ENCODE measurements around the gene C1orf159. TPM values are rescaled to one million over a fixed set of nuclear protein-coding genes. Genes with fewer than 3 reads are reported as not detected.

C1orf159 gene
- total and polyA plus RNA-seq, 2 of the 8 experiments (the other 6 are each of a cell fraction or from before 2014, with no cell fraction given), result 10.0 to 10.9 TPM

DNA sequence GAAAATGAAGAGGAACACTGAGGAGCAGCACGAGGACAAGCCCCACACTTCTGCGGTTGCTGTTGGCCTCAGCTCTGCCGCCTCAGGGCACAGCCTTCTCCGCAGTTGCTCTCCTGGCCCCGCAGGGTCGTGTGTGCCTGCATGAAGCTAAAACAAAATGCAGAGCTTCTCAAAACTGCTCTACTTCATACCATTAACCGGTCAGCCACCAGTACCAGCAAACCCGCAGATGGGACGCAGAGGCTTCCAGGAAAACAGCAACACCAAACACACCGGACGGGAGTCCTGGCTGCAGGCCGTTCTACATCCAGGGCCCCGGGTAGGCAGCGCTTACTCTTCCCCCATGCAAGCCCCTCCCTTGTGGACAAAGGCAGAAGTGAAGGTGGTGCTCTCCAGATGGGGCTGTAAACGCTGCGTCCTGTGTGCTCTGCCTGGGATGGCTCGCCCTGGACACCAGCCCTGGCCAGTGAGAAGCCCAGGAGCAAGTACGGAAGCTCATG is 7.1 kb upstream of the C1orf159 start:
- H3K9ac ChIP-seq (replicated peaks in 1 of 4; ENCODE audit: extremely low read depth in 1 of 4, low read depth in 3 of 4, low read length in 3 of 4), result no peak overlapping the region
- H3K4ac ChIP-seq (replicated peaks; ENCODE audit: insufficient read length, low read depth, low read length), result no peak overlapping the region
- H3K79me2 ChIP-seq (ENCODE audit: control insufficient read depth in 1 of 2, insufficient read depth in 2 of 2, low read length in 2 of 2), result no peaks in the 10 kb centered on the region
- H3K4me3 ChIP-seq (ENCODE audit: extremely low read depth in 1 of 4, insufficient read depth in 2 of 4, low read depth in 3 of 4, low read length in 4 of 4), result no peak overlapping the region
- H3K4me2 ChIP-seq (ENCODE audit: insufficient read depth in 1 of 2, low read depth in 2 of 2, low read length in 2 of 2), result no peak overlapping the region
- no peak overlapping the region for H2AK5ac ChIP-seq (ENCODE audit: low read depth, low read length)
- no peaks in the 10 kb centered on the region for H3K79me1 ChIP-seq (ENCODE audit: low read depth, low read length)
- no peak overlapping the region for H3K18ac ChIP-seq (ENCODE audit: extremely low read depth, low read length)
- CTCF ChIA-PET (ENCODE audit: partially characterized antibody), result interaction anchor here (0.6 to 3.6 kb wide), 53 partner anchors 7 to 248 kb away, joined by 3 to 39 read pairs (median 6); partner anchors contain the start of genes B3GALT6, C1QTNF12, RNF223 and SDF4
- H2BK5ac ChIP-seq (ENCODE audit: low read depth, low read length), result no peak overlapping the region
- peaks cover 0 to 8% of the 10 kb centered on the region in 2 experiments; a peak in 1 of 4 replicates for H3K9me3 ChIP-seq (ENCODE audit: insufficient read depth in 2 of 2, low read depth in 1 of 2, low read length in 1 of 2)
- no peak overlapping the region for H3K23ac ChIP-seq (ENCODE audit: insufficient read length)
- H4K20me1 ChIP-seq (replicated peaks in 1 of 2; ENCODE audit: control insufficient read depth in 1 of 2, insufficient read depth in 2 of 2, low read length in 2 of 2), result peaks cover 0 to 3% of the 10 kb centered on the region in 2 experiments
- H2BK20ac ChIP-seq (ENCODE audit: low read length), result 0 out of 2 replicates have a peak overlapping the region, but pooled peaks have one; percentile 10
- no peak overlapping the region for H2AFZ ChIP-seq (ENCODE audit: low read length)
- no peak overlapping the region for H3K56ac ChIP-seq (replicated peaks; ENCODE audit: insufficient read length, low read depth, low read length)
- H4K5ac ChIP-seq (ENCODE audit: insufficient read length, low read depth, low read length), result no peak overlapping the region
- H3K4me1 ChIP-seq (replicated peaks in 1 of 4; ENCODE audit: control insufficient read depth in 3 of 4, insufficient read depth in 4 of 4, low read length in 3 of 4), result peaks cover 0 to 3% (median 2%) of the 10 kb centered on the region in 4 experiments; a peak in 4 of 7 replicates
- no peak overlapping the region for H3K14ac ChIP-seq (ENCODE audit: insufficient read length)
- H2BK120ac ChIP-seq (replicated peaks; ENCODE audit: low read depth, low read length), result no peak overlapping the region
- TF ChIP-seq, protein P1, sequence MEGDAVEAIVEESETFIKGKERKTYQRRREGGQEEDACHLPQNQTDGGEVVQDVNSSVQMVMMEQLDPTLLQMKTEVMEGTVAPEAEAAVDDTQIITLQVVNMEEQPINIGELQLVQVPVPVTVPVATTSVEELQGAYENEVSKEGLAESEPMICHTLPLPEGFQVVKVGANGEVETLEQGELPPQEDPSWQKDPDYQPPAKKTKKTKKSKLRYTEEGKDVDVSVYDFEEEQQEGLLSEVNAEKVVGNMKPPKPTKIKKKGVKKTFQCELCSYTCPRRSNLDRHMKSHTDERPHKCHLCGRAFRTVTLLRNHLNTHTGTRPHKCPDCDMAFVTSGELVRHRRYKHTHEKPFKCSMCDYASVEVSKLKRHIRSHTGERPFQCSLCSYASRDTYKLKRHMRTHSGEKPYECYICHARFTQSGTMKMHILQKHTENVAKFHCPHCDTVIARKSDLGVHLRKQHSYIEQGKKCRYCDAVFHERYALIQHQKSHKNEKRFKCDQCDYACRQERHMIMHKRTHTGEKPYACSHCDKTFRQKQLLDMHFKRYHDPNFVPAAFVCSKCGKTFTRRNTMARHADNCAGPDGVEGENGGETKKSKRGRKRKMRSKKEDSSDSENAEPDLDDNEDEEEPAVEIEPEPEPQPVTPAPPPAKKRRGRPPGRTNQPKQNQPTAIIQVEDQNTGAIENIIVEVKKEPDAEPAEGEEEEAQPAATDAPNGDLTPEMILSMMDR (IDR thresholded peaks at IDR 0.05; ENCODE audit: control extremely low read depth in 1 of 3, insufficient read depth in 1 of 3, low read depth in 1 of 3, low read length in 3 of 3), result peak in 1 of 3 experiments; percentile 2; a peak in 1 of 4 replicates
- TF ChIP-seq SAP30 (IDR thresholded peaks at IDR 0.05; ENCODE audit: insufficient read depth, insufficient replicate concordance, low read length), result no peak
- H2BK12ac ChIP-seq (ENCODE audit: low read depth, low read length), result peak overlapping the region; percentile 10; the same call in 1 of the 2 replicates
- H4K8ac ChIP-seq (ENCODE audit: extremely low read depth, insufficient read depth, low read length), result no peak overlapping the region
- H4K91ac ChIP-seq (replicated peaks; ENCODE audit: insufficient read length, low read length), result no peak overlapping the region
- DNase-seq (ENCODE audit: low read depth in 1 of 2, low spot score in 2 of 2) (peak in 1 of 2 experiments; percentile 47), FAIRE-seq (no peak)
- peaks cover 0 to 9% (median 6%) of the 10 kb centered on the region in 4 experiments; a peak in 5 of 7 replicates for H3K27me3 ChIP-seq (replicated peaks in 1 of 4; ENCODE audit: control insufficient read depth in 3 of 4, extremely low read depth in 1 of 4, insufficient read depth in 3 of 4, low read length in 3 of 4)
- H3K27ac ChIP-seq (ENCODE audit: low read depth, low read length), result no peak overlapping the region
- WGBS, 2 experiments (ENCODE audit: extremely low coverage in 1 of 2, insufficient coverage in 1 of 2, insufficient read length in 1 of 2, insufficient replicate concordance in 2 of 2, low coverage in 1 of 2, low lambda C conversion rate in 2 of 2, missing lambda C conversion rate in 1 of 2), result 89% methylated on average over 17 of the region's 18 CpGs; no CpG with 5 or more reads in 1 of the 2 experiments
- no peaks in the 10 kb centered on the region for H3K36me3 ChIP-seq (ENCODE audit: control insufficient read depth in 2 of 4, insufficient read depth in 4 of 4, low read length in 3 of 4)
- no peaks in the 10 kb centered on the region for H3K23me2 ChIP-seq (ENCODE audit: low read depth, low read length)
- H2BK15ac ChIP-seq (ENCODE audit: low read length), result peak overlapping the region; percentile 72; the same call in 1 of the 2 replicates
- POLR2A ChIA-PET (ENCODE audit: partially characterized antibody), result interaction anchor here (0.7 to 1.1 kb wide), 3 partner anchors 97 to 115 kb away, joined by 3 read pairs; no protein-coding TSS in a partner anchor

Data from H1 (cell line).